ENCODE results near the gene ASTL.

DNA sequence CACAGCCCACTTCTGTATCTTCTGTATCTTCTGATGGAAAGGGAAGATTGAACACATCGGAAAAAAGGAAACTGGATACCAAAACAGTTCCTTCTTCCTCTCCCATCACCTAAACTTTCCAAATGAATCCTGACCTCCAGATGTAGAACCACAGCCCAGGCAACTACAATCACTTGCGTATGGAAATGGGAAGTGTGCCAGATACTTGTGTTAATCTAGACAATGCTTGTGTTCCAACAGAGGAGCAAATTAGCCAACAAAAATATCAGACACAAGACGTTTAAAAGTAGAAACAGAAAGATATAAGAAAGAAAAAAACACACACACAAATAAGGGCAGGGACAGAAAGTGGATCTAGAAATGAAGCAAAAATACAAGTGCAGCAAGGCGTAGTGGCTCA, 38.4 kb upstream of the ASTL start:
- TF ChIP-seq POLR2G (IDR thresholded peaks at IDR 0.05; ENCODE audit: low read depth, low read length), result no peak
- TF ChIP-seq POLR2A (IDR thresholded peaks at IDR 0.05; ENCODE audit: insufficient read depth in 1 of 2, low read depth in 2 of 2, low read length in 2 of 2), result no peak
- TF ChIP-seq ZNF136 (CRISPR knock-in tag; IDR thresholded peaks at IDR 0.05; ENCODE audit: low read depth), result no peak
